IMR-90 (cell line): ENCODE data around the gene LCE1E. TPM values are rescaled to one million over a fixed set of nuclear protein-coding genes. Genes with fewer than 3 reads are reported as not detected.
A peak's percentile ranks its signal among the peaks of the same experiment; 100 is the strongest.

Source experiments
- ATAC-seq: fragments of 200-7000 bp; cut with Tn5 transposase; 2 replicates; pipeline ENCODE4 v1.9.1; 2020; ENCODE audit warnings: low read depth, mild to moderate bottlenecking, moderate library complexity
- BruUV-seq: library from RNA; stranded (reverse); fragments of 400-500 nt; replicated peaks from 2 replicates; lab custom pipeline; 2021; lab: Mats Ljungman, UMichigan
- CTCF ChIA-PET: fragments of 300-600 bp; formaldehyde crosslinking; extraction: SDS; loops from one replicate; lab custom pipeline; 2021; ENCODE audit warnings: antibody characterized with exemption; lab: Yijun Ruan, JAX
- POLR2A ChIA-PET: fragments of 300-600 bp; sonication (Branson Sonifier 250); formaldehyde crosslinking; loops from one replicate; lab custom pipeline; 2022; ENCODE audit warnings: antibody characterized with exemption; ENCODE audit not compliant: unreplicated experiment; lab: Charles Lee
- DNase-seq: peaks from one replicate; pipeline ENCODE4 v3.0.0; 2013
- H2AFZ ChIP-seq: replicated peaks from 2 replicates; pipeline ENCODE3; 2013; ENCODE audit warnings: low read length, mild to moderate bottlenecking; ENCODE audit not compliant: poor library complexity
- H2AK5ac ChIP-seq: 2 replicates; pipeline ENCODE4 v1.6.1; 2013; ENCODE audit warnings: low read depth, low read length, inconsistent platforms
- H2AK9ac ChIP-seq: replicated peaks from 2 replicates; pipeline ENCODE3; 2013; ENCODE audit warnings: mild to moderate bottlenecking, low read depth, low read length, moderate library complexity; ENCODE audit not compliant: poor library complexity
- H2BK120ac ChIP-seq: 2 replicates; pipeline ENCODE4 v1.6.1; 2013; ENCODE audit warnings: low read depth, low read length, inconsistent platforms
- H2BK15ac ChIP-seq: 3 replicates; pipeline ENCODE4 v1.6.1; 2013; ENCODE audit warnings: low read depth, low read length, inconsistent platforms
- H2BK20ac ChIP-seq: 2 replicates; pipeline ENCODE4 v1.6.1; 2013; ENCODE audit warnings: low read depth, mild to moderate bottlenecking, inconsistent platforms, low read length, moderate library complexity
- H2BK5ac ChIP-seq: 2 replicates; pipeline ENCODE4 v1.6.1; 2013; ENCODE audit warnings: mild to moderate bottlenecking, low read depth, low read length, inconsistent platforms; ENCODE audit not compliant: poor library complexity, severe bottlenecking
- H3K14ac ChIP-seq: replicated peaks from 2 replicates; pipeline ENCODE4 v1.6.1; 2013; ENCODE audit warnings: low read depth, low read length, inconsistent platforms
- H3K18ac ChIP-seq: 2 replicates; pipeline ENCODE4 v1.6.1; 2013; ENCODE audit warnings: low read depth, low read length, control low read depth
- H3K23ac ChIP-seq: 2 replicates; pipeline ENCODE4 v1.6.1; 2013; ENCODE audit warnings: low read depth, low read length, inconsistent platforms
- H3K27ac ChIP-seq: 2 replicates; pipeline ENCODE4 v1.5.1; 2013; ENCODE audit warnings: mild to moderate bottlenecking, control low read depth, low read length; ENCODE audit not compliant: insufficient read depth
- H3K27me3 ChIP-seq: 2 replicates; pipeline ENCODE4 v1.6.1; 2013; ENCODE audit warnings: low read length; ENCODE audit not compliant: control insufficient read depth, insufficient read depth
- H3K36me3 ChIP-seq: 2 replicates; pipeline ENCODE4 v1.6.1; 2013; ENCODE audit warnings: low read length, mixed read lengths; ENCODE audit not compliant: control insufficient read depth, insufficient read depth
- H3K4ac ChIP-seq: 2 replicates; pipeline ENCODE4 v1.6.1; 2013; ENCODE audit warnings: low read depth, low read length, inconsistent platforms
- H3K4me1 ChIP-seq: 2 replicates; pipeline ENCODE4 v1.6.1; 2013; ENCODE audit warnings: low read length, mixed read lengths; ENCODE audit not compliant: control insufficient read depth, insufficient read depth
- H3K4me2 ChIP-seq: 2 replicates; pipeline ENCODE4 v1.6.1; 2013; ENCODE audit warnings: low read depth, mild to moderate bottlenecking, control low read depth, low read length, moderate library complexity
- H3K4me3 ChIP-seq: 2 replicates; pipeline ENCODE4 v1.5.1; 2013; ENCODE audit warnings: low read depth, mild to moderate bottlenecking, control low read depth, low read length, moderate library complexity; ENCODE audit not compliant: insufficient read depth
- H3K56ac ChIP-seq: 2 replicates; pipeline ENCODE4 v1.6.1; 2013; ENCODE audit warnings: low read length, inconsistent platforms; ENCODE audit not compliant: insufficient read depth; ENCODE audit errors: extremely low read depth
- H3K79me1 ChIP-seq, 2 experiments: 2 replicates each; pipeline ENCODE4 v1.6.1; 2013; ENCODE audit warnings: low read length in 2 of 2, inconsistent platforms in 1 of 2, low read depth in 1 of 2
- H3K9ac ChIP-seq: 2 replicates; pipeline ENCODE4 v1.6.1; 2013; ENCODE audit warnings: low read depth, low read length, control low read depth
- H3K9me1 ChIP-seq: 2 replicates; pipeline ENCODE4 v1.6.1; 2013; ENCODE audit warnings: low read length, inconsistent platforms; ENCODE audit not compliant: insufficient read depth
- H3K9me3 ChIP-seq: 2 replicates; pipeline ENCODE4 v1.6.1; 2013; ENCODE audit warnings: low read length; ENCODE audit not compliant: control insufficient read depth, insufficient read depth
- H4K20me1 ChIP-seq: 2 replicates; pipeline ENCODE4 v1.6.1; 2013; ENCODE audit warnings: low read length, inconsistent platforms; ENCODE audit not compliant: insufficient read depth
- H4K5ac ChIP-seq: 2 replicates; pipeline ENCODE4 v1.6.1; 2013; ENCODE audit warnings: mild to moderate bottlenecking, low read depth, low read length, control low read depth
- H4K8ac ChIP-seq, 2 experiments: 2 replicates each; pipeline ENCODE4 v1.6.1; 2013; ENCODE audit warnings: low read depth in 2 of 2, low read length in 2 of 2, control low read depth in 1 of 2, inconsistent platforms in 1 of 2
- H4K91ac ChIP-seq: 2 replicates; pipeline ENCODE4 v1.6.1; 2013; ENCODE audit warnings: low read depth, low read length, inconsistent platforms; ENCODE audit not compliant: insufficient read depth
- NFE2L2 ChIP-seq: fragments of 150-350 bp; IDR thresholded peaks from 2 replicates; pipeline ENCODE4 v1.6.1; 2016; ENCODE audit warnings: low read depth, mild to moderate bottlenecking, low read length
- SMC3 ChIP-seq: fragments of 150-350 bp; IDR thresholded peaks from 2 replicates; pipeline ENCODE4 v1.6.1; 2016; ENCODE audit warnings: low read depth, mild to moderate bottlenecking, antibody characterized with exemption, low read length, moderate library complexity
- WGBS, 2 experiments: methylation state at CpG; one replicate each; pipeline versions ENCODE4 v1.1.5 to v1.1.7; 2013; ENCODE audit warnings: missing lambda C conversion rate in 2 of 2; ENCODE audit not compliant: insufficient read length in 1 of 2; ENCODE audit errors: extremely low coverage in 2 of 2; 5-methylcytosine and 5-hydroxymethylcytosine counted together
- dilution Hi-C: fragments of 300-500 bp; cut with HindIII; formaldehyde crosslinking; loops from one replicate; pipeline ENCODE4 v1.14.3; 2018; ENCODE audit warnings: low sequenced_read_pairs; ENCODE audit not compliant: unreplicated experiment
- in situ Hi-C: fragments of 300-500 bp; cut with MboI; formaldehyde crosslinking; loops from 3 replicates; pipeline ENCODE4 v1.14.3; 2019; ENCODE audit warnings: low sequenced_read_pairs, inconsistent platforms, mixed read lengths
- intact Hi-C: fragments of 100-400 bp; cut with micrococcal nuclease; formaldehyde crosslinking; loops from 2 replicates; pipeline ENCODE4 v1.10.0; 2022
- polyA plus RNA-seq, 3 experiments: library from polyadenylated mRNA; depleted of rRNA; stranded (reverse); fragments of >200 nt; gene quantifications; 2 replicates each; pipeline ENCODE4 v1.2.3, GENCODE V29; 2012; ENCODE audit warnings: low replicate concordance in 1 of 3
- total RNA-seq: library from RNA; depleted of rRNA; stranded (reverse); fragments of >200 nt; gene quantifications from 2 replicates; pipeline ENCODE4 v1.2.3, GENCODE V29; 2012

The LCE1E gene
- total and polyA plus RNA-seq, 2 of the 4 experiments (the other 2 are of a cell fraction) = not detected

DNA sequence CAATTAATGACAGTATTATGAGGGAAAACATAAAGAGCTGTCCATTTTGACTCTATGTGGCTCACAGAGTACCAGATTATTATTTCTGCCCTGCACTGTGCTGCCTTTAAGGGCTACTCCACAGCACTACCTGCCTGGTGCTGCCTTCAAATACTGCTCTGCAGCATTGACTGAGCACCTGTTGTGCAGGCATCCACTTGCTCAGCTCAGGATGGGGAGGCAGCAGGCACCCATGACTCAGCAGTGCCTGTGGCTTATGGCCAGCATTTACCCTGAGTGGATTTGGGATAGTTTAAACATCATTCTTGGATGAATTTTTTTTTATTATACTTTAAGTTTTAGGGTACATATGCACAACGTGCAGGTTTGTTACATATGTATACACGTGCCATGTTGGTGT is 29.2 kb upstream of the LCE1E start:
- Histone ChIP-seq H3K23ac (no peak overlapping the region), H3K9me3 (no peaks in the 10 kb centered on the region; the same call in 1 of the 2 replicates), H2AK9ac (no peak overlapping the region), H3K4me3 (no peak overlapping the region), H3K27ac (no peak overlapping the region), H2BK20ac (no peak overlapping the region), H3K27me3 (no peaks in the 10 kb centered on the region), H2BK15ac (no peak overlapping the region), H3K4me1 (no peaks in the 10 kb centered on the region), H3K36me3 (no peaks in the 10 kb centered on the region), H3K9me1 (no peaks in the 10 kb centered on the region), H3K4me2 (no peak overlapping the region), H2BK5ac (no peak overlapping the region), H4K91ac (no peak overlapping the region), H3K14ac (no peak overlapping the region), H3K18ac (no peak overlapping the region), H3K79me1 (no peaks in the 10 kb centered on the region), H2BK120ac (no peak overlapping the region), H3K56ac (no peak overlapping the region), H4K8ac (no peak overlapping the region), H2AK5ac (no peak overlapping the region), H4K5ac (no peak overlapping the region), H4K20me1 (no peaks in the 10 kb centered on the region), H3K4ac (no peak overlapping the region), H2AFZ (no peak overlapping the region), H3K9ac (no peak overlapping the region)
- TF ChIP-seq SMC3 (no peak), NFE2L2 (0 out of 2 replicates have a peak, but pooled peaks have one; percentile 14)
- ChIA-PET CTCF (no interaction called here), POLR2A (no interaction called here)
- in situ Hi-C loops = no loop called here
- DNase-seq (no peak), ATAC-seq (no peak)
- intact Hi-C loops = no loop called here
- no CpG with 5 or more reads among the region's 2 CpGs for WGBS, 2 experiments
- no TSS peak for BruUV-seq
- dilution Hi-C loops = no loop called here
